HG02938 (cell line): Measurements from ENCODE around the gene NOS1AP.
"Not testable (repeated sequence)": the region's sequence is repeated elsewhere in the genome, so short reads cannot be mapped to it uniquely, and the experiment has no call there.

Experiments used
- ATAC-seq: cut with Tn5 transposase; IDR thresholded peaks from one replicate; pipeline ENCODE4 v1.9.1; 2021; ENCODE audit warnings: mild to moderate bottlenecking, moderate library complexity; ENCODE audit not compliant: unreplicated experiment

The NOS1AP gene

GRCh38 chr1:162191396-162192305, 122.2 kb downstream of the NOS1AP start:
- no peak for ATAC-seq

DNA sequence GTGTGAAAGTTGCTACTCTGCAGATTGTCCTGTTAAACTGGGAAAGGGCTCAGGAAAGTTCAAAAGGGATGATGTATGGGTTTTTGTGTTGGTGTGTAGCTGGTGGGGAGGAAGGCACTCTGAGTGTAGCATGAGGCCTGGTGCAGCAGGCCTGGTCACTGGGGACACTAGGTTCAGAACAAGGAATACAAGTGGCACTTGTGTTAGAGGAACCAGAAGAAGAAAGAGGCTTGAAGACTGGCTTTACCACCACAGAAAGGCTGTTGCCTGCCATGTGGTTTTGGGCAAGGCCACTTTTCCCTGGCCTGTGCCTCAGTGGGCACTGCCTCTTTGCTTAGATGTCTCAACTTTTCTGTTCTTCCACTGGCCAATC, 122.8 kb downstream of the NOS1AP start:
- no peak for ATAC-seq

- no peak for ATAC-seq
These were observed 123.3 kb downstream of the NOS1AP start for GRCh38 chr1:162192763-162193162.

- ATAC-seq: no peak
These were observed 123.7 kb downstream of the NOS1AP start for GRCh38 chr1:162193221-162193620.

- ATAC-seq: no peak
These were observed 124.3 kb downstream of the NOS1AP start for GRCh38 chr1:162193815-162194214.

DNA sequence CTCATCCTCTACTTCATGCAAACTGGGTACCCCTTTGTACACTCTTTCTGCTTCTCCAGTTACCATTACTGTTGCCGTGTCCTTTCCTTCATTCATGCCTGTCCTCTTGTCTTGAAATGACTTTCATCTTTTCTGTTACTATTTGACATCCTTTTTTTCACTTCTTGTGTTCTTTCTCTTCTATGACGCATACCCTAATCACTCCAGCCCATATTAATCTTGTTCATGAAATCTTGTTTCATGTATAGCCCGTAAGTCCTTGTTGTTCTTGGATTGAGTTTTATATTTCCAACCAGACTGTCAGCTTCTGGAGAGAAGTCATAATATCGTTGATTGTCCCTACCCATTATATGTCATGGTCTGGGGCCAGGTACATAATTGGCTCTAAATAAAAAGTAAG, 126.1 kb downstream of the NOS1AP start:
- ATAC-seq: no peak

DNA sequence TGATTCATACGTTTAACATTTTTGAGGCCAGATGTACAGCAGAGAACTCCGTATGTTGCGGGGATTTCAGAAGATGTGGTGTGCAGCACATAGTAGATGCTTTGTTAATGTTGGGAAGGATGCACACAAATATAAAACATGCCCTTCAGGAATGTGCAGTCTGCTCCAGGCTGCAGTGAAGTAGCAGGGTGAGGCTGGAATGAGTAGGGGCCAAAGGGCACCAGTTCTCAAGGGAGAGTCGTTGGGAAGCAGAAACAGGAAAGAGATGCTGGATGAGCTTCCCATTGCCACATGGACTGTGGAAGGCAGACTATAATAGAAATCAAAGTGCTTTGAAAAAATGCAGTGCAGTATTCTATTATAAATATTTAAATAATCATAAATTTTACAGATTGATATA, 126.9 kb downstream of the NOS1AP start:
- no peak for ATAC-seq

DNA sequence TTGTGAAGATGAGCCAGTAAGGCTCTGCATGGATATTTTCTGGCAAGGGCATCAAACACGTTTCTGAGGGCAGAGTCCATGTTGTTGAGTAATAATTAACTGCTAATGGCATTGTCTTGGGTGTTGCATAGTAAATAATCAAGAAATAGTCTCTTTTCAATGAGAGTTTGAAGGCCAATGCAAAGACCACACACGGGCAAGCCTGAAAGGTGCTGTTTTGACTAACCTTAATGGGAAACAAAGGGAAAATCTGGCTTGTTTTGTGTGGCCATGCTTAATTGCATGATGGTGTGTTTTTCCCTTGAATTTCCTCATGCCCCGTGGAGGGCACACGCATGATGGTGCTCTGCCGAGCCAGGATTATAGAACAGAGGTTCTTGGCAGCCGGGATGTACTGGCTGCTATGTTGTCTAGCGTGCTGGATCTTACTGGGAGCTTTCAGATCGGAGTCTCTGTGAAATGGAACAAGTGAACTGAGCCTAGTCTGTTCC, 127.6 kb downstream of the NOS1AP start:
- no peak for ATAC-seq

DNA sequence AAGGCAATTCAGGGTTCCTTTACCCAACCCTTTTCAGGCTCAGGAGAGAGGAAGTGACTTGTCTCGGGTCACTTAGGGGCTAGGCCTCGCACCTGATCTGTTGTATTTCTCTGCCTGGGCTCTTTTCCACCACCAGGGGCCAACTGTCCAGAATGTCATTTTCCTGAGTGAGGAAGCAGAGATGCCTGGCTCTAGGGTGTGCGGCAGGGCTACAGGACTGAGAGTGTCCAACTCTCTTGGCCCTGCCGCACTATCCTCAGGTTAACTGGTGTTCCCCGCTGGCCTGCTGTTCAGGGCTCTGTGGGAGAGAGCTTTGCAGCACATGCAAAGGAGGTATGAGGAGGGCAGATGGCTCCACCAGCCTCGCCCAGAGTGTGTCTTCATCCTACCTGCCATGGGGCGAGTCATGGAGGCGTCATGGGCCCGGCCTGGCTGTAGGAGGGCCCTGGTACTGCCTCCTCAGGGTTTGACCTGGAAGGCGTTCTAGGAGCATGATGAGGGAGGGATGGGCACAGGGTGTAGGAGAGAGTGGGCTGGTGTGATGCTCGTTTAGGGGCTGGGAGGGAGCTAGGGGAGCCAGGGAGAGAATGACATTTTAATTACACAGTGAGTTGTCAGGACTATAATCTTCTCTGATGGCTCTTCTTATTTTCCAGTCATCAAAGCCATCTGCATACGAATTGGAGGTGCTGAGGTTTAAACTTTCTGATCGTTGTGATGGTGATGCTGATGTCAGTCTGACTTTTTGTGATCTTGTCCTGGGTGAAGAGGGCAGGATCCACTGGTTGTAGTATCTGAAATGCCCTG, 128.3 kb downstream of the NOS1AP start:
- no peak for ATAC-seq

- ATAC-seq: no peak
These were observed 130.8 kb downstream of the NOS1AP start for GRCh38 chr1:162200096-162200847.

- not testable (repeated sequence) for ATAC-seq
These were observed 131.6 kb downstream of the NOS1AP start for GRCh38 chr1:162201062-162201461.

- no peak for ATAC-seq
These were observed 134.8 kb downstream of the NOS1AP start for GRCh38 chr1:162204129-162204822.

GRCh38 chr1:162204823-162205155, 135.3 kb downstream of the NOS1AP start:
- ATAC-seq: no peak

GRCh38 chr1:162206300-162206699, 136.8 kb downstream of the NOS1AP start:
- no peak for ATAC-seq

GRCh38 chr1:162206749-162207635, 137.5 kb downstream of the NOS1AP start:
- ATAC-seq: no peak

DNA sequence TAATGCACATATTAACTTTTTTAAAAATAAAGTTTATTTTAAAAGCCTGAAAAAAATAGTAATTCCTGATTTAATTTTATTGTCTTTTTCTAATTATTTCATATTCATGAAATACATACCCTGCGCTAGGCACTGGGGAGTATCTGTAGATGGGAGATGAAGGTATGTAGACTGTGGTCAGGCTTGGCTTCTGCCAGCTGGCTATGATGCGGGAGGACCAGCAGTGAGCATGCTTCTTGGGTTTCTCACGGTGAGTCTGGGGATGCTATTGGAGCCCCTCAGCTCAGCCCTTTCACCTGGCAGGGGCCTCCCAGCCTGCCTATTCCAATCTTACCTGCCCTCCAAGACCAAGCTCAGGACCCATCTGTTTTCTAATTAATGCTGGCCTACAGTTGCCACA, 138.4 kb downstream of the NOS1AP start:
- no peak for ATAC-seq

DNA sequence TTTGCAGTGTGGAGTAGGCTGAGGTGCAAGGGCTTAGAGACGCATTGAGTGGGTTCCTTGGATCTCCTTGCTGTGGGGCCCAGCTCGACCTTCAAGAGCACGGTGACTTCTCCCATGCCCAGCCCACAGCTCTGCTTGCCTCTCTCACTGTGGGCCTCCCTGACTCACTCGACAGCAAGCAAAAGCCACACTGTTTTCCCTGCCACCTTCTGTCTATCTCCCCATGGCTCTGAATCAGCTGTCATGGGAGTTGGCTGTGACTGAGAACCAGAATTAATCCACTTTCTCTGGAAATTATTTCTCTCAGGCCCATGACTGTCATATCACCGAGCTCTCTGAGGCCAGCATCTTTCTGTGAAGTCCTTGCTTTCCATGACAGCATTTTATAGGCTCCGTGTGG, 140.7 kb downstream of the NOS1AP start:
- no peak for ATAC-seq

GRCh38 chr1:162212713-162213112, 143.2 kb downstream of the NOS1AP start:
- ATAC-seq: no peak

GRCh38 chr1:162213281-162213912, 143.9 kb downstream of the NOS1AP start:
- no peak for ATAC-seq
